Thymus (tissue), 11 donors: ENCODE data around the gene GSTO2. TPM values are rescaled to one million over a fixed set of nuclear protein-coding genes. Genes with fewer than 3 reads are reported as not detected.
A peak's percentile ranks its signal among the peaks of the same experiment; 100 is the strongest.

Source experiments
- DNase-seq, 9 donors: peaks; one replicate each; pipeline ENCODE4 v3.0.0-alpha.2; 2013; ENCODE audit warnings: low spot score in 9 of 9, low read depth in 6 of 9, missing footprints in 1 of 9
- H3K27ac ChIP-seq, 2 donors: one replicate each; pipeline ENCODE4 v1.5.1; 2013; ENCODE audit warnings: control low read depth in 1 of 2, low read depth in 1 of 2, low read length in 1 of 2, mild to moderate bottlenecking in 1 of 2, moderate library complexity in 1 of 2
- H3K27me3 ChIP-seq, 2 donors: one replicate each; pipeline ENCODE4 v1.5.1; 2013; ENCODE audit warnings: low read length in 1 of 2; ENCODE audit not compliant: control insufficient read depth in 2 of 2, insufficient read depth in 1 of 2
- H3K36me3 ChIP-seq, 2 donors: one replicate each; pipeline ENCODE4 v1.5.1; 2013; ENCODE audit warnings: low read length in 1 of 2, mild to moderate bottlenecking in 1 of 2, moderate library complexity in 1 of 2; ENCODE audit not compliant: control insufficient read depth in 2 of 2, insufficient read depth in 2 of 2
- H3K4me1 ChIP-seq, 2 donors: one replicate each; pipeline ENCODE4 v1.5.1; 2013; ENCODE audit warnings: low read length in 2 of 2; ENCODE audit not compliant: control insufficient read depth in 2 of 2, insufficient read depth in 2 of 2
- H3K4me3 ChIP-seq, 2 donors: one replicate each; pipeline ENCODE4 v1.5.1; 2013; ENCODE audit warnings: low read length in 2 of 2, control low read depth in 1 of 2, mild to moderate bottlenecking in 1 of 2
- H3K9me3 ChIP-seq, 2 donors: one replicate each; pipeline ENCODE4 v1.5.1; 2013; ENCODE audit warnings: low read length in 1 of 2, mild to moderate bottlenecking in 1 of 2; ENCODE audit not compliant: control insufficient read depth in 2 of 2, insufficient read depth in 1 of 2
- WGBS: extraction: QIAGEN DNeasy Blood & Tissue Kit; methylation state at CpG from one replicate; pipeline ENCODE4 v1.1.7; 2013; 5-methylcytosine and 5-hydroxymethylcytosine counted together
- polyA plus RNA-seq: library from polyadenylated mRNA; stranded (reverse); fragments of 200-250 nt; gene quantifications from one replicate; pipeline ENCODE4 v1.2.3, GENCODE V29; 2013
- total RNA-seq: library from RNA; stranded (reverse); fragments of 120-200 nt; gene quantifications from one replicate; pipeline ENCODE4 v1.2.4, GENCODE V29; 2013
- donor health status: healthy.

Gene GSTO2
- total and polyA plus RNA-seq, 2 donors = 5.6 to 16.1 TPM

- peaks cover 0 to 7% of the 10 kb centered on the region in 2 donors for H3K9me3 ChIP-seq
- H3K27me3 ChIP-seq = no peaks in the 10 kb centered on the region
- no peak overlapping the region for H3K4me3 ChIP-seq
- peak in 1 of 9 donors; percentile 54 for DNase-seq
- H3K27ac ChIP-seq = no peak overlapping the region
- peaks cover 27 to 51% of the 10 kb centered on the region in 2 donors for H3K4me1 ChIP-seq
- no peaks in the 10 kb centered on the region for H3K36me3 ChIP-seq
- 68% methylated on average over 13 of the region's 13 CpGs for WGBS
Observed at GRCh38 chr10:104299031-104299904, 30.3 kb downstream of the GSTO2 start.

DNA sequence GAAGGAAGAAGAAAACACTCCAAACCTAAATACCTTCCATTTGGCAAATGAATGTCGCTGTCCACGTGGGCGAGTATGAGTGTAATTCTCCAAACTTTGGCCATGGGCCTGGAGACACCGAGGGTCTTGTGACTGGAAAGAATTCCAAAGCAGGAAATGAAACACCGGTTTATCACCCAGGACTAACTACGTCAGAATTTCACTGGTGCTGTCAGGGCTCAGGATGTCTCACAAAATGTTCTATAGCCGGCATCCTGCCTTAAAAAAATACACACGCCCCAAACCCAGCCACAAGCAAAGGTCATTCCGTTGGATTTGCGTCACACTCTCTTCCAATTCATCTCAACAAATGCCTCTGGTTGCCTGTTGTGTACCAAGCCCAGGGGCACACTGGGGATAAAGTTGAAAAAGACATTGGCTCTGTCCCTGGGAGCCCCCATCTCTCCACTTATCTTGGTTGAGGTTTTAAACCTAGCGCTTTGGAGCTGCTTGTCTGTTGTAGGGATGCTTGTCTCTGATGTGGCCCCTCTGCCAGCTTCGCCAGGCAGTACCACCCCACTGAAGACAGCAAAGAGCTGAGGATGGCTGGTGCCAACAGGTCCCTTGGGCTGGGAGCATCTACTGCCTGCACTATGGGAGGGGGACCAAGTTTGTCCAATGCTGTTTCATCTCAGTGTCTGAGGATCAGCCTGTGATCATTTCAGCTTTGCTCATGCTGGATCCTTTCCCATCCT, 31.2 kb downstream of the GSTO2 start:
- WGBS = 90% methylated on average over 12 of the region's 12 CpGs
- Histone ChIP-seq H3K4me1 (peaks cover 36 to 60% of the 10 kb centered on the region in 2 donors), H3K4me3 (no peak overlapping the region), H3K36me3 (no peaks in the 10 kb centered on the region), H3K27me3 (no peaks in the 10 kb centered on the region), H3K9me3 (peaks cover 0 to 7% of the 10 kb centered on the region in 2 donors), H3K27ac (peak overlapping the region; percentile 19 to 71)
- DNase-seq = peak in 1 of 9 donors; percentile 52

- peak in 1 of 9 donors; percentile 63 for DNase-seq
- H3K27me3 ChIP-seq = no peaks in the 10 kb centered on the region
- no peak overlapping the region for H3K4me3 ChIP-seq
- WGBS = 82% methylated on average over 7 of the region's 7 CpGs
- peaks cover 42 to 66% of the 10 kb centered on the region in 2 donors for H3K4me1 ChIP-seq
- H3K27ac ChIP-seq = peak overlapping the region; percentile 52 to 71
- peaks cover 0 to 7% of the 10 kb centered on the region in 2 donors for H3K9me3 ChIP-seq
- no peaks in the 10 kb centered on the region for H3K36me3 ChIP-seq
Observed at GRCh38 chr10:104300736-104301292, 31.8 kb downstream of the GSTO2 start.

- Histone ChIP-seq H3K27me3 (peaks cover 0 to 2% of the 10 kb centered on the region in 2 donors), H3K4me1 (peaks cover 45 to 79% of the 10 kb centered on the region in 2 donors), H3K36me3 (no peaks in the 10 kb centered on the region), H3K9me3 (peaks cover 0 to 7% of the 10 kb centered on the region in 2 donors), H3K27ac (no peak overlapping the region), H3K4me3 (no peak overlapping the region)
- no peak for DNase-seq
- WGBS = 96% methylated on average over 3 of the region's 3 CpGs
Observed at GRCh38 chr10:104301907-104302690, 33.1 kb downstream of the GSTO2 start.

- Histone ChIP-seq H3K4me3 (no peak overlapping the region), H3K36me3 (no peaks in the 10 kb centered on the region), H3K27me3 (peaks cover 0 to 2% of the 10 kb centered on the region in 2 donors), H3K27ac (peak overlapping the region; percentile 77 to 79), H3K9me3 (peaks cover 0 to 7% of the 10 kb centered on the region in 2 donors), H3K4me1 (peaks cover 57 to 84% of the 10 kb centered on the region in 2 donors)
- 9% methylated on average over 2 of the region's 2 CpGs for WGBS
- peak in 4 of 9 donors; percentile 43 to 74 (median 50) for DNase-seq
Observed at GRCh38 chr10:104303594-104304355, 34.8 kb downstream of the GSTO2 start.

DNA sequence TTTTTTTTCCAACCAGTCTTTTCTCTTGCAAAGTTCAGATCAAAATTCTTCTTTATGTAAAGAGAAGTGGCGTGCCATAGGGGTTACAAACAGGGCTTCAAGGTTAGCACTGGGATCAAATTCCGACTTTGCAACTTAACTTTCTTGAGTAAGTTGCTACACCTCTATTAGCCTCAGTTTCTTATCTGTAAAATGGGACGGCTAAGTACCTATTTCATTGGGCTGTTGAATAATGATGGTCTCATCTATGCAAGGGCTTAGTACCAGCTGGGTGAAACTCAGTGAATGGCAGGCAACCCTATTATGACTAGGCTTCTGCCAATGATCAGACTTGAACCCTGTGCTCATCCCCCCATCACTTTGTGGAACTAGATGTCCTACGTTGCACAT, 35.4 kb downstream of the GSTO2 start:
- H3K36me3 ChIP-seq = no peaks in the 10 kb centered on the region
- no peak for DNase-seq
- peak overlapping the region in 1 of 2 donors; percentile 79 for H3K27ac ChIP-seq
- H3K9me3 ChIP-seq = peaks cover 0 to 7% of the 10 kb centered on the region in 2 donors
- H3K4me1 ChIP-seq = peaks cover 55 to 84% of the 10 kb centered on the region in 2 donors
- 69% methylated on average over 4 of the region's 4 CpGs for WGBS
- H3K27me3 ChIP-seq = peaks cover 0 to 2% of the 10 kb centered on the region in 2 donors
- H3K4me3 ChIP-seq = no peak overlapping the region

GRCh38 chr10:104304927-104305326, 35.9 kb downstream of the GSTO2 start:
- Histone ChIP-seq H3K4me3 (no peak overlapping the region), H3K9me3 (peaks cover 0 to 7% of the 10 kb centered on the region in 2 donors), H3K4me1 (peaks cover 58 to 82% of the 10 kb centered on the region in 2 donors), H3K36me3 (no peaks in the 10 kb centered on the region), H3K27ac (no peak overlapping the region), H3K27me3 (peaks cover 0 to 2% of the 10 kb centered on the region in 2 donors)
- 87% methylated on average over 8 of the region's 8 CpGs for WGBS
- no peak for DNase-seq

GRCh38 chr10:104306897-104307296, 37.9 kb downstream of the GSTO2 start:
- no peak for DNase-seq
- H3K27me3 ChIP-seq = peaks cover 0 to 2% of the 10 kb centered on the region in 2 donors
- peaks cover 46 to 82% of the 10 kb centered on the region in 2 donors for H3K4me1 ChIP-seq
- H3K27ac ChIP-seq = no peak overlapping the region
- 94% methylated on average over 3 of the region's 3 CpGs for WGBS
- no peak overlapping the region for H3K4me3 ChIP-seq
- H3K36me3 ChIP-seq = peaks cover 10 to 15% of the 10 kb centered on the region in 2 donors
- peaks cover 0 to 7% of the 10 kb centered on the region in 2 donors for H3K9me3 ChIP-seq
